Measurements from ENCODE around the gene CLBA1. TPM values are rescaled to one million over a fixed set of nuclear protein-coding genes. Genes with fewer than 3 reads are reported as not detected.

The CLBA1 gene
- total RNA-seq, 1 donor from 2014 or later, result 7.7 TPM

DNA sequence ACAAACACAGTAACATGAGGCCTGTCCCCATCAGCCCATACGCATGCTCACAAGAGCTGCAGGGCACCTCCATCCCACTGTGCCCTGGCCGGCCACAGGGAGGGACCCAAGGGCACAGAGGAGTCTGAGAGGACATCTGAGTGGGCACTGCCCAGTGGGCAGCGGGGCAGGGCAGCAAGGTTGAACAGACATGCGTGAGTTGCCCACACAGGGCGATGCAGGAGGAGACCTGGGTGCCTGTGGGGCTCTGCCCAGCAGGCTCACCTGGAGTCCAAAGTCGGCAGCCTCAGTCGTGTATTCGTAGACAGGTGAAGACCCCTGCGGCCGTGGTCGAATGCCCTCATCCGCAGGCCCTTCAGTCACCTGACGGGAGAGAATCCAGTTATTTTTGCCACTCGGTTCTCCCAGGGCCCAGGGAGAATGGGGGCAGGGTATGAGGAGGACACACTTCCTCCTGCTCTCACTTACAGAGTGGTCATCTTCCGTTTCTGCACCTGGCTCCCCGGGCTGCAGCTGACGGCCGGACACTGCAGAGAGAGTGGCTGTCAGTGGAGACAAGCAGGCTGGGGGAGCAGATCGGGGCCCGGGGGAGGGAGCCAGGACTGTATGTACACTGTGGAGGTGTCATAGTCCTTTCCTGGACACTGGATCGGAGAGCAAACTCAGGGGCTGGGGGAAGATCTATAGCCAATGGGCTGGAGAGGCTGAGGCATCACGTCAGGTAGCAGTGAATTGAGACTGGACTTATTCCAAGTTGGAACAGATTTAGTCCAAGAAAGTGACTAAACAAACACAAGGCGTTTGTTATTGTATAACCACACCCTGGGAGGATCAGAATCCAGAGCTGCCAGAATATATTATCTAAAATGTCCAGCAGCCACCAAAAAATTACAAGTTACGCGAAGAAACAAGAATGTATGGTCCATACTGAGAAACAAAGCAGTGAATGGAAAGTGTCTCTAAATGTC is 28.2 kb upstream of the CLBA1 start:
- Mint-ChIP-seq H3K27ac (ENCODE audit: unreplicated experiment) (peak overlapping the region; percentile 28), H3K4me1 (ENCODE audit: unreplicated experiment) (peaks cover 10% of the 10 kb centered on the region), H3K9me3 (ENCODE audit: unreplicated experiment) (no peaks in the 10 kb centered on the region), H3K4me3 (ENCODE audit: unreplicated experiment) (no peak overlapping the region), H3K27me3 (ENCODE audit: unreplicated experiment) (no peaks in the 10 kb centered on the region), H3K36me3 (ENCODE audit: unreplicated experiment) (peaks cover 41% of the 10 kb centered on the region)
- no peak for TF ChIP-seq CTCF (IDR thresholded peaks at IDR 0.05)
- DNase-seq (ENCODE audit: extremely low spot score, unreplicated experiment), result no peak

GRCh38 chr14:104964546-104964945 is 21.0 kb upstream of the CLBA1 start:
- H3K36me3 Mint-ChIP-seq (ENCODE audit: unreplicated experiment), result peaks cover 4% of the 10 kb centered on the region
- H3K4me1 Mint-ChIP-seq (ENCODE audit: unreplicated experiment), result peaks cover 31% of the 10 kb centered on the region
- TF ChIP-seq CTCF (IDR thresholded peaks at IDR 0.05), result no peak
- no peaks in the 10 kb centered on the region for H3K9me3 Mint-ChIP-seq (ENCODE audit: unreplicated experiment)
- no peaks in the 10 kb centered on the region for H3K27me3 Mint-ChIP-seq (ENCODE audit: unreplicated experiment)
- no peak overlapping the region for H3K4me3 Mint-ChIP-seq (ENCODE audit: unreplicated experiment)
- no peak overlapping the region for H3K27ac Mint-ChIP-seq (ENCODE audit: unreplicated experiment)
- no peak for DNase-seq (ENCODE audit: extremely low spot score, unreplicated experiment)

DNA sequence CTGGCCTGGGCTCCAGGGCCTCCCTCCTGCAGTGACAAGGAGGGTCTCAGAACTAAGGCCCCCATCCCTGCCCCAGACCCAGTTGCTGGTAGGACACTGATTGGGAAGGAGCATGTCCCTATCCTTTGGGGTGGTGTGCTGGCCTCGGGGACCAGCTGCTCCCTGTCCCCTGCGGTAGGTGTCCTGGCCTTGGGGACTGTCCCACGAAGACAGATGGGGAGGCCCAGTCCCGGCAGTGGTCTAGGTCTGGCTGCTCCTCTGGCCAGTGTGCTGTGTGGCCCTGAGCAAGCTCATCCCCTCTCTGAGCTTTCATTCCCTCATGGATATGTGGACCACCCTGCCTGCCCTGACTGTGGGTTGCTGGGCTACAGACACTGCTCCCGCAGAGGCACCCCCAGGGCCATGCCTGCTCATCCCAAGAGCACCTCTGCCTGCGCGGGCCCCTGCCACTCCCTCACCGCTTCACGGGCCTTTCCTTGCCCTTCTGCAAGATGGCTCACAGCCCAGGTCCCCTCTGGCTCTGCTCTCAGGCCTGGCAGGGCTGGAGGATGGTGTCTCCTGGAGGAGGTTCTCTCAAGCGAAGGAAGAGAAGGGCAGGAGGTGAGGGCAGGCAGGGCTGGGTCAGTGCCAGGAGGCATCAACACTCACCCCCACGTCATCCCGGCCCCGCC is 19.9 kb upstream of the CLBA1 start:
- H3K4me1 Mint-ChIP-seq (ENCODE audit: unreplicated experiment), result peaks cover 42% of the 10 kb centered on the region
- H3K36me3 Mint-ChIP-seq (ENCODE audit: unreplicated experiment), result peaks cover 1% of the 10 kb centered on the region
- DNase-seq (ENCODE audit: extremely low spot score, unreplicated experiment), result no peak
- no peaks in the 10 kb centered on the region for H3K9me3 Mint-ChIP-seq (ENCODE audit: unreplicated experiment)
- H3K27me3 Mint-ChIP-seq (ENCODE audit: unreplicated experiment), result no peaks in the 10 kb centered on the region
- no peak for TF ChIP-seq CTCF (IDR thresholded peaks at IDR 0.05)
- H3K4me3 Mint-ChIP-seq (ENCODE audit: unreplicated experiment), result no peak overlapping the region
- peak overlapping the region; percentile 59 for H3K27ac Mint-ChIP-seq (ENCODE audit: unreplicated experiment)

DNA sequence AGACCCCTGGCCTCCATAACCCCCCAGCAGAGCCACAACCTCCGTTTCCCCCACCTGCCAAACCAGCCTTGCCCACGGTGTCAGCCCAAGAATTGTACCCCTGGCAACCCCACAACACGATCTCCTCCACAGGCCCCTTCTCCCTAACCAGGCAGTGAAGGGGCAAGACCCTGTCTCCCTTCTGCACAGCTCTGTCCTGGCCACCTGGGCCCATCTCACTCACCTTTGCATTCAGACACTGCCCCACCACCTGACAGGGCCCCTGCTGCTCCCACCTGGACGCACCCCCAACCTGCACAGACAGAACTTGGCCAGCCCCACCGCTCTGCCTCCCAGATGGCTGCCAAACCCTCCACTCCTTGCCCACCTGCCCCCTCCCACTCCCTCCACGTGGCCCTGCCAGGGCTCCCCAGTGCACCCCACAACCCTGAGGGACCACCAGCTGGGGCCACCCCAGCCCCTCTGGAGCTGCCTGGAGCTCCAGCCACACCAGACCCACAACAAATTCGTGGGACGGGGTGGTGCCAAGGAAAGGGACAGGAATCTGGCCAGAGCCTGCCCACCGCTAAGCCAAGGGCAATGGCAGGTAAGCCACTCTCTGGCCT is 19.2 kb upstream of the CLBA1 start:
- H3K9me3 Mint-ChIP-seq (ENCODE audit: unreplicated experiment), result no peaks in the 10 kb centered on the region
- H3K27ac Mint-ChIP-seq (ENCODE audit: unreplicated experiment), result peak overlapping the region; percentile 59
- peaks cover 1% of the 10 kb centered on the region for H3K36me3 Mint-ChIP-seq (ENCODE audit: unreplicated experiment)
- no peak for DNase-seq (ENCODE audit: extremely low spot score, unreplicated experiment)
- no peaks in the 10 kb centered on the region for H3K27me3 Mint-ChIP-seq (ENCODE audit: unreplicated experiment)
- peaks cover 49% of the 10 kb centered on the region for H3K4me1 Mint-ChIP-seq (ENCODE audit: unreplicated experiment)
- no peak for TF ChIP-seq CTCF (IDR thresholded peaks at IDR 0.05)
- H3K4me3 Mint-ChIP-seq (ENCODE audit: unreplicated experiment), result no peak overlapping the region

DNA sequence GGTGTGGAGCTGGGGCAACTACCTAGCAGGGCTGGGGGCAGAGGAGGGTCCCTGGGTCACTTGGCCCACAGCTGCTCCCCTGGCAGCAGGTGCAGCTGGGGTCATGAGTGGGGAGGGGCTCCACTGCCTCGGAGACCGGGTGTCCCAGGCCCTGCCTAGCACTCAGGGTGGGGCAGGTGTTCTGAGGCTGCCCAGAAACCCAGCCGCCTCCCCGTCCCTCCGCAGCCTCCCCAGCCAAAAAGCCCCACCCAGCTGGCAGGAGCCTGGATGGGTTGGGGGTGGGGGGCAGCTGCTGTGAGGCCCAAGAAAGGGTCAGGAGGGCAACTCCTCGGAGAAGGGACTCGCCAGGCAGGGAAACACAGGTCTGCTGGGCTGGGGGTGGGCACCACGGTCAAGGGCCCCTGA is 18.6 kb upstream of the CLBA1 start:
- no peak overlapping the region for H3K4me3 Mint-ChIP-seq (ENCODE audit: unreplicated experiment)
- peaks cover 1% of the 10 kb centered on the region for H3K36me3 Mint-ChIP-seq (ENCODE audit: unreplicated experiment)
- H3K9me3 Mint-ChIP-seq (ENCODE audit: unreplicated experiment), result no peaks in the 10 kb centered on the region
- peaks cover 55% of the 10 kb centered on the region for H3K4me1 Mint-ChIP-seq (ENCODE audit: unreplicated experiment)
- no peak for TF ChIP-seq CTCF (IDR thresholded peaks at IDR 0.05)
- no peak for DNase-seq (ENCODE audit: extremely low spot score, unreplicated experiment)
- no peak overlapping the region for H3K27ac Mint-ChIP-seq (ENCODE audit: unreplicated experiment)
- no peaks in the 10 kb centered on the region for H3K27me3 Mint-ChIP-seq (ENCODE audit: unreplicated experiment)

Measured in osteocyte (in vitro differentiated cells).